ENCODE data around the gene SLC38A8. TPM values are rescaled to one million over a fixed set of nuclear protein-coding genes. Genes with fewer than 3 reads are reported as not detected.

The SLC38A8 gene
- total RNA-seq, 1 donor from 2014 or later, result not detected

GRCh38 chr16:84065536-84066132, 23.0 kb upstream of the SLC38A8 start:
- no peaks in the 10 kb centered on the region for H3K4me1 ChIP-seq
- DNase-seq (ENCODE audit: extremely low spot score in 2 of 2), result no peak
- peaks cover 0 to 86% of the 10 kb centered on the region in 2 donors for H3K36me3 ChIP-seq
- no peaks in the 10 kb centered on the region for H3K9me3 ChIP-seq
- H3K27ac ChIP-seq, result no peak overlapping the region
- H3K27me3 ChIP-seq, result no peaks in the 10 kb centered on the region
- no peak overlapping the region for H3K4me3 ChIP-seq
- peak in 1 of 3 experiments; percentile 46 for TF ChIP-seq CTCF (IDR thresholded peaks at IDR 0.05)
- TF ChIP-seq POLR2A (IDR thresholded peaks at IDR 0.05), result no peak
- intact Hi-C loops (cut with DNase I), result loop anchor here (10.0 kb wide), 1 partner anchor 101 kb away; the partner anchor contains the start of gene NECAB2

- no peak for TF ChIP-seq POLR2AphosphoS5 (IDR thresholded peaks at IDR 0.05; ENCODE audit: insufficient read depth in 1 of 2, low read depth in 1 of 2)
- TF ChIP-seq CTCF (IDR thresholded peaks at IDR 0.05), result no peak
- TF ChIP-seq POLR2A (IDR thresholded peaks at IDR 0.05), result no peak
- intact Hi-C loops (cut with DNase I), result loop anchor here (10.0 kb wide), 1 partner anchor 99 kb away; the partner anchor contains the start of gene NECAB2
- Histone ChIP-seq H3K9me3 (no peaks in the 10 kb centered on the region), H3K4me1 (no peaks in the 10 kb centered on the region), H3K4me3 (no peak overlapping the region), H3K36me3 (peaks cover 0 to 83% of the 10 kb centered on the region in 2 donors), H3K27ac (no peak overlapping the region), H3K27me3 (no peaks in the 10 kb centered on the region)
- peak in 1 of 2 donors; percentile 18 for DNase-seq (ENCODE audit: extremely low spot score in 2 of 2)
Observed at GRCh38 chr16:84063980-84064379, 21.4 kb upstream of the SLC38A8 start.

GRCh38 chr16:84062734-84063640, 20.4 kb upstream of the SLC38A8 start:
- Histone ChIP-seq H3K9me3 (no peaks in the 10 kb centered on the region), H3K4me3 (no peak overlapping the region), H3K27ac (no peak overlapping the region), H3K36me3 (peaks cover 0 to 83% of the 10 kb centered on the region in 2 donors), H3K27me3 (no peaks in the 10 kb centered on the region), H3K4me1 (no peaks in the 10 kb centered on the region)
- DNase-seq (ENCODE audit: extremely low spot score in 2 of 2), result no peak
- intact Hi-C loops (cut with DNase I), result loop anchor here (10.0 kb wide), 1 partner anchor 98 kb away; the partner anchor contains the start of gene NECAB2
- peak; percentile 41 to 69 (median 56) for TF ChIP-seq CTCF (IDR thresholded peaks at IDR 0.05)
- no peak for TF ChIP-seq POLR2AphosphoS5 (IDR thresholded peaks at IDR 0.05; ENCODE audit: insufficient read depth in 1 of 2, low read depth in 1 of 2)

- peaks cover 0 to 81% of the 10 kb centered on the region in 2 donors for H3K36me3 ChIP-seq
Observed at GRCh38 chr16:84061236-84061819, 18.7 kb upstream of the SLC38A8 start.

More at GRCh38 chr16:84061236-84061819, 18.7 kb upstream of the SLC38A8 start:
- TF ChIP-seq POLR2AphosphoS5 (IDR thresholded peaks at IDR 0.05; ENCODE audit: insufficient read depth in 1 of 2, low read depth in 1 of 2), result no peak
- TF ChIP-seq CTCF (IDR thresholded peaks at IDR 0.05), result no peak
- no peak for TF ChIP-seq POLR2A (IDR thresholded peaks at IDR 0.05)
- H3K4me3 ChIP-seq, result no peak overlapping the region
- no peaks in the 10 kb centered on the region for H3K27me3 ChIP-seq
- H3K27ac ChIP-seq, result no peak overlapping the region
- intact Hi-C loops (cut with DNase I), result loop anchor here (10.0 kb wide), 1 partner anchor 97 kb away; the partner anchor contains the start of gene NECAB2
- no peaks in the 10 kb centered on the region for H3K9me3 ChIP-seq
- no peak for DNase-seq (ENCODE audit: extremely low spot score in 2 of 2)
- H3K4me1 ChIP-seq, result no peaks in the 10 kb centered on the region

All from vagina (tissue), 2 donors.